ENCODE measurements around the gene LEF1.

GRCh38 chr4:108047199-108047598 is 121.5 kb downstream of the LEF1 start:
- TF ChIP-seq, protein P1, sequence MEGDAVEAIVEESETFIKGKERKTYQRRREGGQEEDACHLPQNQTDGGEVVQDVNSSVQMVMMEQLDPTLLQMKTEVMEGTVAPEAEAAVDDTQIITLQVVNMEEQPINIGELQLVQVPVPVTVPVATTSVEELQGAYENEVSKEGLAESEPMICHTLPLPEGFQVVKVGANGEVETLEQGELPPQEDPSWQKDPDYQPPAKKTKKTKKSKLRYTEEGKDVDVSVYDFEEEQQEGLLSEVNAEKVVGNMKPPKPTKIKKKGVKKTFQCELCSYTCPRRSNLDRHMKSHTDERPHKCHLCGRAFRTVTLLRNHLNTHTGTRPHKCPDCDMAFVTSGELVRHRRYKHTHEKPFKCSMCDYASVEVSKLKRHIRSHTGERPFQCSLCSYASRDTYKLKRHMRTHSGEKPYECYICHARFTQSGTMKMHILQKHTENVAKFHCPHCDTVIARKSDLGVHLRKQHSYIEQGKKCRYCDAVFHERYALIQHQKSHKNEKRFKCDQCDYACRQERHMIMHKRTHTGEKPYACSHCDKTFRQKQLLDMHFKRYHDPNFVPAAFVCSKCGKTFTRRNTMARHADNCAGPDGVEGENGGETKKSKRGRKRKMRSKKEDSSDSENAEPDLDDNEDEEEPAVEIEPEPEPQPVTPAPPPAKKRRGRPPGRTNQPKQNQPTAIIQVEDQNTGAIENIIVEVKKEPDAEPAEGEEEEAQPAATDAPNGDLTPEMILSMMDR (IDR thresholded peaks at IDR 0.05), result no peak
- no peak for TF ChIP-seq POLR2AphosphoS5 (IDR thresholded peaks at IDR 0.05)
- no peak for TF ChIP-seq POLR2A (IDR thresholded peaks at IDR 0.05)
